Aorta (tissue), 5 donors: Measurements from ENCODE around the gene OBSCN. TPM values are rescaled to one million over a fixed set of nuclear protein-coding genes. Genes with fewer than 3 reads are reported as not detected.

ENCODE experiments used
- ATAC-seq: fragments of 200-7000 bp; cut with Tn5 transposase; one replicate; pipeline ENCODE4 v1.9.1; 2022; ENCODE audit warnings: moderate library complexity; ENCODE audit not compliant: low FRiP score
- DNase-seq, 2 donors: peaks; one replicate each; pipeline ENCODE4 v3.0.0-alpha.2; 2020
- H3K27ac ChIP-seq, 2 donors: one replicate each; pipeline ENCODE4 v1.5.1; 2013; ENCODE audit warnings: low read length in 2 of 2, mild to moderate bottlenecking in 2 of 2, moderate library complexity in 2 of 2, control low read depth in 1 of 2, inconsistent platforms in 1 of 2, low read depth in 1 of 2
- H3K27me3 ChIP-seq, 2 donors: one replicate each; pipeline ENCODE4 v1.6.1; 2013; ENCODE audit warnings: control low read depth in 1 of 2, low read length in 1 of 2, mild to moderate bottlenecking in 1 of 2, moderate library complexity in 1 of 2; ENCODE audit not compliant: insufficient read depth in 2 of 2, control insufficient read depth in 1 of 2
- H3K36me3 ChIP-seq, 2 donors: one replicate each; pipeline ENCODE4 v1.6.1; 2013; ENCODE audit warnings: control low read depth in 1 of 2, low read length in 1 of 2, mild to moderate bottlenecking in 1 of 2; ENCODE audit not compliant: insufficient read depth in 2 of 2, control insufficient read depth in 1 of 2
- H3K4me1 ChIP-seq, 2 donors: one replicate each; pipeline ENCODE4 v1.6.1; 2013; ENCODE audit warnings: low read length in 2 of 2, control low read depth in 1 of 2, mild to moderate bottlenecking in 1 of 2, moderate library complexity in 1 of 2; ENCODE audit not compliant: insufficient read depth in 2 of 2, control insufficient read depth in 1 of 2
- H3K4me3 ChIP-seq, 2 donors: one replicate each; pipeline ENCODE4 v1.5.1; 2013; ENCODE audit warnings: low read length in 2 of 2, control low read depth in 1 of 2, mild to moderate bottlenecking in 1 of 2
- H3K9me3 ChIP-seq: one replicate; pipeline ENCODE4 v1.6.1; 2013; ENCODE audit warnings: mild to moderate bottlenecking, low read length; ENCODE audit not compliant: control insufficient read depth
- WGBS, 2 donors: extraction: QIAGEN DNeasy Blood & Tissue Kit; methylation state at CpG; one replicate each; pipeline ENCODE4 v1.1.7; 2013; 5-methylcytosine and 5-hydroxymethylcytosine counted together
- intact Hi-C, 2 donors: fragments of 100-400 bp; cut with DNase I; formaldehyde crosslinking; loops; one replicate each; pipeline versions ENCODE4 v1.14.2 to v1.15.0; 2022
- polyA plus RNA-seq, 2 donors: library from polyadenylated mRNA; stranded (reverse); fragments of 200-250 nt; gene quantifications; one replicate each; pipeline ENCODE4 v1.2.3, GENCODE V29; 2013
- total RNA-seq, 2 donors: library from RNA; stranded (reverse); fragmentation: NEBNext Ultra II Directional; extraction: Animal tissue kit (Norgen Biotek cat#: 25700); gene quantifications; one replicate each; pipeline ENCODE4 v1.2.1, GENCODE V29; 2021
- donor health status: healthy with polysubstance abuse.
- donor health status: Bipolar disorder and iron deficiency.
- donor health status: DM: no; HTN: no; CAD: no.
- donor health status: DM: no; HTN: no; CAD: no.
- donor health status: DM: yes; HTN: yes; CAD: no.

The OBSCN gene
- total and polyA plus RNA-seq, 4 donors = 2.0 to 19.3 (median 6.4) TPM

GRCh38 chr1:228334226-228334935 is 126.5 kb downstream of the OBSCN start:
- Histone ChIP-seq H3K9me3 (no peaks in the 10 kb centered on the region), H3K27me3 (no peaks in the 10 kb centered on the region), H3K4me1 (no peaks in the 10 kb centered on the region), H3K27ac (no peak overlapping the region), H3K4me3 (no peak overlapping the region), H3K36me3 (no peaks in the 10 kb centered on the region)
- intact Hi-C loops = no loop called here
- ATAC-seq (no peak), DNase-seq (peak in 1 of 2 donors; percentile 36)
- WGBS, 2 donors = 93 to 96% methylated on average over 22 of the region's 22 CpGs

GRCh38 chr1:228334954-228335353 is 127.1 kb downstream of the OBSCN start:
- no peak for DNase-seq

GRCh38 chr1:228335406-228336307 is 127.8 kb downstream of the OBSCN start:
- no peak overlapping the region for H3K4me3 ChIP-seq
- H3K36me3 ChIP-seq = no peaks in the 10 kb centered on the region
- intact Hi-C loops = no loop called here
- H3K4me1 ChIP-seq = no peaks in the 10 kb centered on the region
- no peak overlapping the region for H3K27ac ChIP-seq
- ATAC-seq = no peak
- no peaks in the 10 kb centered on the region for H3K9me3 ChIP-seq
- no peaks in the 10 kb centered on the region for H3K27me3 ChIP-seq
- 83 to 90% methylated on average over 15 of the region's 15 CpGs for WGBS, 2 donors
- DNase-seq = peak in 1 of 2 donors; percentile 25

More at GRCh38 chr1:228334954-228335353, 127.1 kb downstream of the OBSCN start:
- H3K9me3 ChIP-seq = no peaks in the 10 kb centered on the region
- no peaks in the 10 kb centered on the region for H3K27me3 ChIP-seq
- no peak overlapping the region for H3K4me3 ChIP-seq
- ATAC-seq = no peak
- H3K36me3 ChIP-seq = no peaks in the 10 kb centered on the region
- intact Hi-C loops = no loop called here
- no peaks in the 10 kb centered on the region for H3K4me1 ChIP-seq
- WGBS, 2 donors = 88 to 92% methylated on average over 18 of the region's 18 CpGs
- no peak overlapping the region for H3K27ac ChIP-seq

GRCh38 chr1:228336308-228337030 is 128.6 kb downstream of the OBSCN start:
- ATAC-seq (no peak), DNase-seq (peak in 1 of 2 donors; percentile 57)
- no peaks in the 10 kb centered on the region for H3K9me3 ChIP-seq
- H3K4me3 ChIP-seq = no peak overlapping the region
- no peaks in the 10 kb centered on the region for H3K27me3 ChIP-seq
- H3K27ac ChIP-seq = no peak overlapping the region
- 87 to 90% methylated on average over 18 of the region's 18 CpGs for WGBS, 2 donors
- H3K36me3 ChIP-seq = no peaks in the 10 kb centered on the region
- H3K4me1 ChIP-seq = no peaks in the 10 kb centered on the region
- intact Hi-C loops = no loop called here

GRCh38 chr1:228337031-228337564 is 129.3 kb downstream of the OBSCN start:
- DNase-seq (peak; percentile 27 to 73), ATAC-seq (no peak)
- no peaks in the 10 kb centered on the region for H3K4me1 ChIP-seq
- intact Hi-C loops = no loop called here
- H3K36me3 ChIP-seq = no peaks in the 10 kb centered on the region
- H3K9me3 ChIP-seq = no peaks in the 10 kb centered on the region
- no peaks in the 10 kb centered on the region for H3K27me3 ChIP-seq
- H3K27ac ChIP-seq = no peak overlapping the region
- 95 to 96% methylated on average over 15 of the region's 15 CpGs for WGBS, 2 donors
- no peak overlapping the region for H3K4me3 ChIP-seq

- no peaks in the 10 kb centered on the region for H3K36me3 ChIP-seq
- intact Hi-C loops = no loop called here
- H3K27me3 ChIP-seq = no peaks in the 10 kb centered on the region
- DNase-seq (peak; percentile 38 to 53), ATAC-seq (no peak)
- H3K27ac ChIP-seq = no peak overlapping the region
- WGBS, 2 donors = 91 to 92% methylated on average over 21 to 26 of the region's 26 CpGs
- no peaks in the 10 kb centered on the region for H3K4me1 ChIP-seq
- no peak overlapping the region for H3K4me3 ChIP-seq
- no peaks in the 10 kb centered on the region for H3K9me3 ChIP-seq
Observed at GRCh38 chr1:228337711-228338520, 130.1 kb downstream of the OBSCN start.

- H3K36me3 ChIP-seq = no peaks in the 10 kb centered on the region
- no peak for ATAC-seq
- peak; percentile 20 to 74 for DNase-seq
Observed at GRCh38 chr1:228338521-228339051, 130.7 kb downstream of the OBSCN start.

More at GRCh38 chr1:228338521-228339051, 130.7 kb downstream of the OBSCN start:
- H3K9me3 ChIP-seq = no peaks in the 10 kb centered on the region
- H3K27me3 ChIP-seq = no peaks in the 10 kb centered on the region
- H3K4me3 ChIP-seq = no peak overlapping the region
- no peaks in the 10 kb centered on the region for H3K4me1 ChIP-seq
- 95 to 96% methylated on average over 17 to 21 of the region's 21 CpGs for WGBS, 2 donors
- intact Hi-C loops = no loop called here
- H3K27ac ChIP-seq = no peak overlapping the region
